AG08396 (cell line): ENCODE data around the gene YARS1.

Experiments used
- DNase-seq: peaks from one replicate; pipeline ENCODE4 v3.0.0; 2012; ENCODE audit warnings: low spot score, mixed read lengths

YARS1 gene

DNA sequence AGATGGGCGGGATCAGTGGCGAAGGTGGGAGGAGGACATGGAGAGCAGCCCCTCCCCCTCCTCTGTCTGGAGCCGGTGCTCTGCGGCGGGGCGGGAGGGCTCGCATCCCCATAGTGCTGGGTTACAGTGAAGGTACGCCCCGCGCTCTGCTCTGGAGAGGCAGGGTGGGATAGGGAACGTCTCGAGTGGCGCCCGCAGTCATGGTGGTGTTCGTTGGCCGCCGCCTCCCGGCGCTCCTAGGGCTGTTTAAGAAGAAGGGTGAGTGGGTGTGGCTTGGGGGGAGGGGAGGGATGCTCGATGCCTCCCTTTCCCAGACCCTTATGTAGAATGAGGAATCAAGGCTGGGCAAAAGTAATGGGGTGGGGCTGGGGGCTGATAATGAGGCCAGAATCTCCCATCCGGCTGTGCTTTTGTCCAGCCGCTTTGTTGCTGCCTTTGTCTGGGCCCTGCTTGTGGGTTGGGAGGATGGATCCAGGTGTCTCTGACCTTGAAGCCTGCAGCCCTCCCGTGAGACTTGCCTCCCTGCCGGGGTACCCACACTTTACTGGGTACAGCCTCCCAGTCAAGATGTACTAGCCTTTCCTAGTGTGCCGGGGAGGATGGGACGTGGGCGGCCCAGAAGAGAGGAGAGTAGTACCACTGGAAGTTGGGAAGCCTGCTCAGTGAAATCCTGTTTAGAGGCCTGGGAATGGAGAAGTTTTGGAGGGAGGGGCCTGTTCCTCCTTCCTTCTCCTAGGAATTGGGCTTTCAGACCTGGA lies 51.4 kb downstream of the YARS1 start:
- no peak for DNase-seq

DNA sequence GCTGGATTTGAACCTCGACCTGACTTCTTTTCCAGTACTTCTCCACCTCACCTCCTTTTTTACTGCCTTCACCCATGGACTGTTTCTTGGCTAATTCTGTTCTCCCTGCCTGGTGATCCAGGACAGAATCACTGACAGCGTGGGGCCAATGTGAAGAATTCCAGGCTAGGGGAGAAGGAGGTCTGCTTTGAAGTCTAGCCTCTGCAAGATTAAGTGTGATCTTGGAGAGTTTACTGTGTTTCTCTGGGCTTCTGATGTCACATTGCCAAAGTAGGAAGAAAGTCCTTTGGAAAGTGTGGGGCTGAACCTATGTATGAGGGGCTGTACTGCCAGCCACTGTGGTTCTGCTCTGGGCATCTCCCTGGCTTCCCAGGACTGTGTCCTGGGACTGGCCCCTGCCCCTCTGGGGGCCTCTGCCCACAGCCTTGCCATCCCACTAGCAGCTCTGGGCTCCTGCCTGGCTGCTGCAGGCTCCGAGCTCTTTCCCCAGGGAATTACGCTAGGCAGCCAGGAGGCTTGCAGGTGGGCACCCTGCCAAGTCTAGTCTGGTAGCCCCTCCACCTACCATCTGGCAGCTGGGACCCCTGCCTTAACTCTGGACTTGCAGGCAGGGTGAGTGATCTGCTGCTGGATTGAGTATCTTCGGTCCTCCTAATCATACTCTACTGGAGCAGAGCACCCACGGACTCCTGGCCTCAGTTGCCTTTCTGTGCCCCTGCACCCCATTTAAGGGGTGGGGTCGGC lies 52.2 kb downstream of the YARS1 start:
- no peak for DNase-seq

DNA sequence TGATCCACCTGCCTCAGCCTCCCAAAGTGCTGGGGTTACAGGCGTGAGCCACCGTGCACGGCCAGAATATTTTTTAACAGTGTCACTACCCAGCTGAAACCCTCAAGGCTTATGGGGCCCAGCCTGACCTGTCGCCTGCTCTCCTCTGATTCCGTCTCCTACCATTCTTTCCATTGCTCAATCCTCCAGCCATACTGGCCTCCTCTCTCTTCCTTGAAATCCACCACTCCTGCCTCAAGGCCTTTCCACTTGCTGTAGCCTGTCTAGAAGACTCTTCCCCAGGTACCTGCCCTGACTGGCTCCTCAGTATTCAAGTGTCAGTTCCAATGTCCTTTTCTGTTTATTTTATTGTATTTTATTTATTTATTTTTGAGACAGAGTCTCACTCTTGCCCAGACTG lies 53.9 kb downstream of the YARS1 start:
- DNase-seq = no peak

DNA sequence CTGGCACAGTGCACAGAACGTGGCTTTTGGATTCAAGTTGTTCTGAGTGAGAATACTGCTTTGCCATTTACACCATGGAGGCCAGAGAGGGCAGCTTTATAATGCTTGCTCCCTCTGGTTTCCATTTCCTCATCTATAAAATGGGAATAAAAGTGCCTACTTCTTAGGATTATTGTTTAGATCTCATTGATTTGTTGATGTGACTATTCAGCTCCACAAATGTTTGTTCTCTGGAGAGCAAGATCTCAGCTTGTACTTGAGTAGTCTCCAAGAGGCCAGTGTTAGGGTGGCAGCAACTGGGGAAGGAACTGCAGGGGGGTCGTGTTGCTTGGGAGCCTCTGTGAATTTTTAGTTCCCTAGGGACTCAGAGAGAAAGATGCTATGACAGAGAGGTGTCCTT lies 55.2 kb downstream of the YARS1 start:
- DNase-seq = no peak

DNA sequence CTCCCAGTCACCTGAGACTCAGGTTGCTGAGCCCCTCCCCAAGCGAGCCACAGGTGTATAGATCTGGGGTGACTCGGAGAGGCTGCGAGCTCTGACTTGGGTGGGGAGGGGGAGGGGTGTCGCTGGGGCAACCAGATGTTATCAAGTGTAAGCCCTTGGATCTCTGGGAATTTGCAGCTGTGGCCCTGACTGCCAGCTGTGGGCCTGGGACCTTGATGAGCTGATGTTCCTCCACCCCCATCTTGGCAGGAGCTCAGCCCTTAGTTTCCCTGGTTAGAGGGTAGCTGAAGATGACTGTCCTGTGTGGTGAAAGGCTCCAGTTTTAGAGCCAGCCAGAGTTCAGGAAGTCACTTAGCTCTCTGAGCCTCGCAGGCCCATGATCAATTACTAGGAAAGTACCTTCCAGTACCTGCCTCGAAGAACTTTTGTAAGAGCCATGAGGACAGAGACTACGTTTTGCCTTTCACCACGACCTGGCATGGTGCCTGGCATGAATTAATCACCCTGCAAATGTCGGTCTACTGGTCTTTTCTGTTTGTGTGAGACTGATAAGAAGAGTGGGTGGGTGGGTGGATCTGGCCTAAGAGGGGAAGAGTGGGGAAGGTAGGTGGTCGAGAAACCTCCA lies 55.8 kb downstream of the YARS1 start:
- DNase-seq = no peak

DNA sequence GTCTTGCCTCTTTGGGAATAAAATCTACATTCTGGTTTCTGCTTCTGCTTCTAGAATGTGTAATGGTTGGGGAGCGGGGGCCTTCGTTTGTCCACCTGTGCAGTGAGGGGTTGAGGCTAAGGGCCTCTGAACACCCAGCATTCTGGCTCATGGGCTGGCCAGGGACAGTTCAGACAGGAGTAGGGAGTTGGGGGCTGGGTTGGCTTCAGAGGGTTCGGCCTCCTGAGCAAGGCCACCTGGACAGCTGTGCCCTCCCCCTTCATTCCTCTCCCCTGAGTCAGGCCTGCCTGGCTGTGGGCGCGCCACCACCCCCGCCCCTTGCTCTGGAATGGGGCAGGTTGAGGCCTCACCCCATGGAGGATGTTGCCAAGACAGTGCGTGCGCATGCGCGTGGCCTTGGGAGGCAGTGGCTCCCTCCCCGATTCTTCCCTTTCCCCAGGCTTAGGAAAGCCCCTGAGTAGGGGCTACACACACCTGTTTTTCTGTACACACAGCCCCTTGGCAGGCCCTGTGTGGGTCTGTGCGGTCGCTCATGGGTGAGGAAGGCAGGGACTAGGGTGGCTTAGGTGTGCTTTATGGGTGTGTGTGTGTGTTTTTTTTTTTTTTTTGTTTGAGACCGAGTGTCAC lies 57.0 kb downstream of the YARS1 start:
- DNase-seq = no peak

DNA sequence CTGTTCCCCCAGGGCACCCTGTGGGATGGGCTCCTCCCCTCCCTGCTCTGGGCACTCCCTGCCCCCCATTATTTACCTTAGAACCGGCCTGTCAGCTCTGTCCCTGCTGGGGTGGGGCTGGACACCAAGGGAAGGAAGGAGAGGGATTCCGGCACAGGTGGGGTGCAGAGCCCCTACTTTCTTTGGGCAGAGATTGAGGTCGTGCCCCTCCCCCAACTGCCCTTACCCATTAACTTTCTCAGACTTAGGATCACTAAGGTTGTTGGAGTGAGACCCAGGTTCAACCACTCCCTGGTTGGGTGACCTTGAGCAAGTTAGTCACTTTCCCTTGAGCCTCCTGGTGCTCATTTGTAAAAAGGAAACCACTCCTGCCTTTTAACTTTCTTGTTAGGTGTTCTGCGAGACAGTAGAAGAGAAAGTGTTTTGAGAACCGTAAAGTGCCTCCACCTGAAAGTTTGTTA lies 57.6 kb downstream of the YARS1 start:
- no peak for DNase-seq

DNA sequence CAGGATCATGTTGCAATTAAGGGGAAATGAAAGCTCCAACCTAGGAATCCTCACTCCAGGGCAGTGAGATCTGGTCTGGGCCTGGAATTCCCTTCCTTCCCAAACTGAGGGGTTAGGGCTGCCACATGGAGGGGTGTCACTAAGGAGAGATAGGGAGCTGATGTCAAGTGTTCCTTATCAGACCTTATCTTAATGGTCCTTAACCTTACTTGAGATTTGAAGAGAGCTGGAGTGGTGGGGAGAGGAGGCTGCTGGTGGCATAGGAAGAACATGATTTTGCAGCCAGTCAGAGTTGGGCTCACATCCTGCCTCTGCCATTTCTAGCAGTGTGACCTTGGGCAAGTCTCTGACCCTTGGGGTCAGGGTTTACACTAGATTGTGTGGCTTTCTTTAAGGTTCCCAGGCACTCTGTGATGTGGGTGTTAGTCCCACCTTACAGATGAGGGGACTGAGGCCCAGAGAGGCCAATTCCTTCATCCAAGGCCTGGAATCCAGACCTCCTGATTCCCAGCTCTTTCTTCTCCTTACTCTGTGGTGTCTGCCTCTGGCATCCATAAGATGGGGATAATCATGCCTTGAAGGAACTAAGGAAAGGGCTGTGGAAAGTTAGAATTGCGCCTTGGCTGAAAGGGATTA lies 58.2 kb downstream of the YARS1 start:
- no peak for DNase-seq

DNA sequence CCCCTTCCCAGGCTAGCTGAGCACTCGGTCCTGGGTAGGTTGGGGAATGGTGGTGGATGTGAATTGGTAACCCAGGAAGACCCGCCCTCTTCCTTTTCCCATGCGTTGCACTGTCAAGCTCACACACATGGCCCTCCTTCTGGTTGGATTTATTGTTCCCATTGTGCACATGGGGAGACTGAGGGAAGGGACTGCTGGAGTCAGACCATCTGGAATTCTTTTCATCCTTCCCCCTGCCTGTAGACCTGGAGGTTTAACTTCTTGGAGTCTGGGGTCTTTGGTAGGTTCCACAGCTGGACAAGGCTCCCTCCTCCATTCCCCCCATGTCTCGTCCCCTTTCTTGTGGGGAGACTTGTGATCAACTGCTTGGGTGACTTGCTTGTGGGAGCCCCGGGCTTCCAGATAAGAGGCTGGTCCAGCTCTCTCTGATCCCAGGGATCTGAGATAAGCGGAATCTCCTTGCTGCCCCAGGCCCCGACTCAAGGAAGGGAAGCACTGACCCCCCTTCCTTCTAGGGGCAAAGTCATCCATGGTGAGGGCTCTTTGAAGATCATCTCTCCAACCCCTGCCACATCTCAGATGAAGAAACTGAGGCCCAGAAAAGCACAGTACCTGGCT lies 58.9 kb downstream of the YARS1 start:
- no peak for DNase-seq

DNA sequence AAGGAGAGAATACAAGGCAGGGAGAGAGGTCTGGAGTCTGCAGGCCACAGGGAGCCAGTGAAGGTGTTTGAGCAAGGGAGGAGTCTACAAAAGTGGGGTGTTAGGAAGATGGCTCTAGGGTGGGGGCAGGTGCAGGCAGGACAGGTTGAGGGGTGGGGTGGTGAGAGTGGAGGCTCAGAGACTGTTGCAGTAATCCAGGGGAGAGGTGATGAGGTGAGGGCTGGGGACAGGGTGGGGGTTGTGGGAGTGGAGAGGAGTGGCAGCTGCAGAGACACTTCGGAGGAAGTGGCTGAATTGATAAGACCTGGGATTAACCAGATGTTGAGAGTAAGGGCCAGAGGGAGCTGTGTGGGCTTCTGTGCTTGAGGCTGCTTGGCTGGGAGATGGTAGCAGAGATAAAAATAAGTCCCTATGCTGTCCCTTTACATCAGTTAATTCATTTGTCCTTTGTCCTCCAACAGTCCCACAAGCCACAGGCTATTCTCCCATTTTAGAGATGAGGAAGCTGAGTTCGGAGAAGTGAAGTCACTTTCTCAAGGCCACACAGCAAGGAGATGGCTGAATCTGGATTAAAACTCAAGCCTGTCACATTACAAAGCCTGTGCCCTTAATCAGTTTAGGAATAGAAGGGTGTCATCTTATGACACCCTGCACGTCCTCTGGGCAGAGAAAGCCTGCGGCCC lies 59.8 kb downstream of the YARS1 start:
- DNase-seq = no peak

DNA sequence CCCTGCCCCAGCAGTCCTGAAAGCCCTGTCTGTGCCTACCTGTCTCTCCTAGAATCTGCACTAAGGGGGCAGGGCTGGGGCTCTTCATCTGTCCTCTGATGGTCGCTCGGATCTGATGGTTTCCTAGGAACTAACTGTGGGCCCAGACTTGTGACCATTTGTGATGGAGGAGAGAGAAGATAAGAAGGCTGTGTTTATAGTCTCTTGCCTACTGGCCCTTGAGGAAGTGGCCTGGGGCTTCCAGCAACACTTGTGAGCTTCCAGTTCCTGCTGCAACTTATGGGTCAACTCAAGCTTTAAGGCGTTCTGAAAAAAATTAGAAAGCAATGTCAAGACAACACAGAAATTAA lies 61.4 kb downstream of the YARS1 start:
- no peak for DNase-seq

DNA sequence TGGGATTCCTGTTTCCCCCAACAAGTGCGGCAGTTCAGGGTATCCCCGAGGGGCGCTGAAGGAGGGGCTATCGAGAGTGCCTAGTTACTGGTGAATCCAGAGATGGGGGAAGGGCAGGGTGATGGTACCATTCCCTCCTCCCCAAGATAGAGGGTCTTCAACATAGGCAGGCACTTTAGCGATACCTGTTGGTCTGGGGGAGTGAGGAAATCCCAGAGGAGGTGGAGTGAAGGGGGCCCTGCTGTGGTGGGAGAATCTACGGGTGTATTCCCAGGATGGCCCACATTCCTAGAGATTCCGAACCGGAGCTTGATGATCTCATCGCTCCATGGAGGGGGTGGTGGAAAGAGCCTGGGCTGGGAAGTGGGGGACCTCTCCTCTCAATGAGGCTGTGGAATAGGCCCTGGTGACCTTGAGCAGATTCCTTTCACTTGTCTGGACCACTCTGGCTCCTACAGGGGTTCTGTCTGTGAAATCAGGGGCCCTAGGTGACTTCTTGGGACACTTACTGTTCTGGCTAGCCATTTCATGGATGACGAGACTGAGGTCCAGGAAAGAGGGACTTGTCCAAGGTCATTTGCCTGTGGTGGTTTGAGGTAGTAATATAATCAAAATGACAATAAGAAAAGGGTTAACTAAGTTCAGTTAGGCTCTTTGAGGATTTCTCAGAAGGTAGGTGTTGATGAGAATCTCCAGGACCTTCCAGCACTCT lies 61.9 kb downstream of the YARS1 start:
- no peak for DNase-seq

DNA sequence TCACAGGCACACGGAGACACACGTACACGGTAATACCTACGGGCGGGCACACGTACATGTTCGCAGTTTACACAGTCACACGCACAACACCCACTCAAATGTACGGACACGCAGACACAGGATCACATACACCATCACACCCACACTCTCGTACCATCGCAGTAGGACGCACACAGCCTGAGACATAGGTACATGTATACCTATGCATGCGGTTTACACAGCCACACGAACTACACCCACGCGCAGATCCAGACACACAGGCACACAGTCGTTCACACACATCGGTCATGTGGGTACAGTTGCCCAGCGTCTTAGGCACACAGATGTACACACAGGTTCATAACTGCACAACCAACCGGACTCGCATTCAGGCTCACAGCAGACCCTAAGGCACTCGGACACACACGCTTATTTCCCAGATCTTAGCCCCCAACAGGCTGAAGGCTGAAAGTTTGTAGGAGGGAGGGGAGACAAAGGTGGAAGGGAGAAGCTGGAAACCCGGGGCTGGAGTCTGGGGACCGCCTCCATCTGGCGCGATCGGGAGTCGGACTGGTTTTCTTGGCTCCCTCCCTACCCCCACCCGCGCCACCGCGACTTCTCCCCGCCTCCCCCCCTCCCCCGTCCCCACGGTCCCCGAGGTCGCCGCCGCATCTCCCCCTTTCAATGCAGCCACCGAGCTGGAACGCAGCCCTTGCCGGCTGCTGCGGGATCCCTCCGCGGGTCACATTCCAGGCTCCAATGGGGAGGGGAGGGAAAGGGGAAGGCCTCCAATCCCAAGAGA lies 62.7 kb downstream of the YARS1 start:
- no peak for DNase-seq

DNA sequence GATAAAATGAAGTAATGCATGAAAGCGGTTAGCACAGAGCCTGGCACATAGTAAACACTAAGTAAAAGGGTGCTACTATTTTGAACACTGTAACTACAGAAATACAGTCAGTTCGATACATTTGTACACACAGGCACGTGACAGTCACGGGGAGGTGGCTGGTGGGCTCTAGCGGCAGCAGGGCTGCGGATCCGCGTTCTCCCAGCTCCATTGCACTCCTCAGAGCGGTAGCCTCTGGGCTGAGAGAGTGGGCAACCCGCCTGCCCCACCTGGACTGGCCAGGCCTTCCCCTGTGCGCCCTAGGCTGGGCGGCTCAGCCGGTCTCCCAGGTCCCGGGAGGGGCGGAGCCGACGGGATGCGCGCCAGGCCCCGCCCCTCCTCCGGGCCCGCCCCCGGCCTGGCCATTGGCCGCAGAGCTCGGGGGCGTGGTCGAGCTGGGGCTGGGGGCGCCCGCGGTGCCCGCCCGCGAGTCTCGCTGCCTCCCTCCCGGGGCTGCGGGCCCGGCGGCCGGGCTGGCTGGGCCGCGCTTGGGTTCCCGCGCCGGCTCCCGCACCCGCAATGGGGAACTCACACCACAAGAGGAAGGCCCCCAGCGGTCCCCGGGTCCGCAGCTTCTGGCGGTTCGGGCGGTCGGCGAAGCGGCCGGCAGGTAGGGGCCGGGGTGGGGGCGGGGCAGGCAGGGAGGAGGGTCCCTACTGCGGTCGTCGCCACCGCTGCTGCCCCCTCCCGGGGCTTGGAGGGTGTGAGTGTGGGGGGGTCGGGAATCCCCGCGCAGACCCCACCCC lies 63.4 kb downstream of the YARS1 start:
- DNase-seq = peak; percentile 97

DNA sequence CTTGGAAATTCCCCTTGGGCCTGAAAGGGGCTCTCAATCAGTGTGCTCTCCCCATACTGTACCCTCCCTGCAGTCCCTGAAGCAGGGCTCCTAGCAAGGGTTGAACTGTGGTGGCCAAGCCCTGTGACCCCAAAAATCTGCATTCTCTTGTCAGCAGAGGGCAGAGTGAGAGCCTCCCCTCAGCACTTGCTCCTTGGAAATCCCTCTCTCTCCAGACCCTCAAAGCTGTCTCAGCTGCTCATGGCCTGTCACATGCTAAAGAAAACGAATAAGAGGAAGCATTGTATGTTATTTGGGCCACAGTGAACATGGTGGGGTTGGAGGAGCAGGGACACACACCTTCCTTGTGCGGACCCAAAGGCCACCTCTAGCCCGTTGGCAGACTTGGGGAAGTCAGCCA lies 67.4 kb downstream of the YARS1 start:
- DNase-seq = no peak

DNA sequence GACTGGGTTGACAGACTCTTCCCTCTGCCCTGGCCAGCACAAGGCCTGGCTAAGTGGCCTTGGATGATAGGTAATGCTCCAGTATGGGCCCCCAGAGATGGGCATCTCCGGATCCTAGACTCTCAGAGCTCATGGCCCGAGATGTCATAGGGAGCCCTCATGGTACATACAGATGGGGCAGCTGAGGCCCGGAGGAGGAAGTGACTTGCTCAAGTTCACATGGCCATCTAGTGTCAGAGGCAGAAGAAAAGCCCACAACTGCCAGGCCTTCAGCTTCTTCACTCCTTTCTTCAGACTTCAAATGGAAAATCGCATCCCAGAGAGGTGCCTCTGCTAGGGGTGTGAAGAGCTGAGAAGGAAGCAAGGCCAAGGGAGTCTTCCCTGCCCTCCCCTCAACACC lies 67.8 kb downstream of the YARS1 start:
- DNase-seq = no peak

DNA sequence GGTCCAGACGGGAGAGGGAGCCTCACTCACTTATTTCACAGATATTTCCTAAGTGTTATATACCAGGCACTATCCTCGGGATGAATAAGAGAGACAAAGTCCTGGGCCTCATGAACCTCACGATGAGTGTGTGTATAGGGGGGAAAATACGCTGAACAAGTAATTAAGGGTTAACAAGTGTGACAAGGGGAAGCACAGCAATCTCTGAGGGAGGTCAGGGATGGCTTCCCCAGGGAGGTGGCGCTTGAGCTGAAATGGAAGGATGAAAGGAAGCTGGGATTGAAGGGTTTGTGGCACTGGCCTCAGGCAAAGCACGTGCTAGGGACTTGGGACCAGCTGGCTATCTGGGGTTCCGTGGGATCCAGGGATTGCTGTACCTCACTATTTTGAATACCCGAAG lies 68.2 kb downstream of the YARS1 start:
- DNase-seq = no peak

DNA sequence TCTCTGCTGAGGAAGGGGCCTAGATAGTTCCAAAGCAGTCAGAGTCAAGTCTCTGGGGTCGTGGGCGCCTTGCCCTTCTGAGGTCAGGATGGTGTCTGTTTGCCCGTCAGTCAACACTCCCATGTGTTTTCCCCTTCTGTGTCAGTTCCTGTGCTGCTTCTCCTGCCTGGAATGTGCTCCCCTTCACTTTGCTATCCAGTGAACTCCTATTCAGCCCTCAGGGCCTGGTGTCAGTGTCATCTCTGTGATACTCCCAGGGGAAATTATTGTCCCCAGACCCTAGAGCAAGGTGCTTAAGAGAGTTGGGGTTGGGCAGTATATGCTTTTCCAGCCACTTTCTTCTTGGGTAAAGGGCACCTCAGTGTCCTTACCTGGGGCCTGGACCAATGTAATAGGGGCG lies 68.8 kb downstream of the YARS1 start:
- no peak for DNase-seq

DNA sequence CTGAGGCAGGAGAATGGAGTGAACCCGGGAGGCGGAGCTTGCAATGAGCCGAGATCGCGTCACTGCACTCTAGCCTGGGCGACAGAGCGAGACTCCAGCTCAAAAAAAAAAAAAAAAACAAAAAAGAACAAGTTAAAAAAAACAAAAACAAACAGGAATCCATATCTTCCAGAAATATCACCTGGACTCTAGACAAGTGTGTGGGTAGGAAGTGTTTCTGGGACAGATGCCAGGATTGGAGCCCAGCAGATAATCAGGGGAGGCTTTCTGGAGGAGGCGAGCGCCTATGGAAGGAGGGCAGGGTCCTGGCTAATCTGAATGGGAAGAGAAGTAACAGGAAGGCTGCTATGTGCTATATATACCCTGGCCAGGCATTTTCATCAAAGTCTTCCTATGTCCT lies 71.0 kb downstream of the YARS1 start:
- no peak for DNase-seq
